ENCODE results near the gene DDX31.

DNA sequence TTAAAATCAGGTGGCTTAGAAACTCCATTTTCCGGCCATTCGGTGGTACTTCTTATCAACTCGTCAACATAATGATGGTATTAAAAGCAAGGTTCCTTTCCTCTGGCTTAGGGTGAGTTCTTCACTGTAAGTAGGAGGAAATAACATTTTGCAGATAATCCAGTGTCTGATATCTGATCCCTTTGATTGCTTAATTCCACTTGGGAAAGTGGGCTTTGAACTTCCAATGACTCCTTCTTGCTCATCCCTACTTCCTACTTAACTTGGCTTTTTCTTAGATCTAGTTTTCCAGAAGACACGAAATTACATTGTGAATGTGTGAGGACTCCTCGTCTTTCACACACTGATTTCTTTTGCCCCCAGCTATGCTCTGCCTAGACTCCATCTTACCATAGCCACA lies 31.5 kb downstream of the DDX31 start:
- TF ChIP-seq, protein P1, sequence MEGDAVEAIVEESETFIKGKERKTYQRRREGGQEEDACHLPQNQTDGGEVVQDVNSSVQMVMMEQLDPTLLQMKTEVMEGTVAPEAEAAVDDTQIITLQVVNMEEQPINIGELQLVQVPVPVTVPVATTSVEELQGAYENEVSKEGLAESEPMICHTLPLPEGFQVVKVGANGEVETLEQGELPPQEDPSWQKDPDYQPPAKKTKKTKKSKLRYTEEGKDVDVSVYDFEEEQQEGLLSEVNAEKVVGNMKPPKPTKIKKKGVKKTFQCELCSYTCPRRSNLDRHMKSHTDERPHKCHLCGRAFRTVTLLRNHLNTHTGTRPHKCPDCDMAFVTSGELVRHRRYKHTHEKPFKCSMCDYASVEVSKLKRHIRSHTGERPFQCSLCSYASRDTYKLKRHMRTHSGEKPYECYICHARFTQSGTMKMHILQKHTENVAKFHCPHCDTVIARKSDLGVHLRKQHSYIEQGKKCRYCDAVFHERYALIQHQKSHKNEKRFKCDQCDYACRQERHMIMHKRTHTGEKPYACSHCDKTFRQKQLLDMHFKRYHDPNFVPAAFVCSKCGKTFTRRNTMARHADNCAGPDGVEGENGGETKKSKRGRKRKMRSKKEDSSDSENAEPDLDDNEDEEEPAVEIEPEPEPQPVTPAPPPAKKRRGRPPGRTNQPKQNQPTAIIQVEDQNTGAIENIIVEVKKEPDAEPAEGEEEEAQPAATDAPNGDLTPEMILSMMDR (conservative IDR thresholded peaks at IDR 0.05 in 1 of 2, IDR thresholded peaks at IDR 0.05 in 1 of 2; ENCODE audit: extremely low read depth in 1 of 2, insufficient read depth in 1 of 2, low read depth in 1 of 2, low read length in 2 of 2), result no peak
- TF ChIP-seq EZH2 (IDR thresholded peaks at IDR 0.05; ENCODE audit: borderline replicate concordance, low read length), result no peak

All from mammary epithelial cell (primary cell).